ENCODE results near the gene CEP44. TPM values are rescaled to one million over a fixed set of nuclear protein-coding genes. Genes with fewer than 3 reads are reported as not detected.
"Not testable (repeated sequence)": the region's sequence is repeated elsewhere in the genome, so short reads cannot be mapped to it uniquely, and the experiment has no call there.

Gene CEP44
- polyA plus RNA-seq, 1 donor (not counting 4 experiments of a cell fraction or from before 2014, with no cell fraction given) = 8.0 TPM

DNA sequence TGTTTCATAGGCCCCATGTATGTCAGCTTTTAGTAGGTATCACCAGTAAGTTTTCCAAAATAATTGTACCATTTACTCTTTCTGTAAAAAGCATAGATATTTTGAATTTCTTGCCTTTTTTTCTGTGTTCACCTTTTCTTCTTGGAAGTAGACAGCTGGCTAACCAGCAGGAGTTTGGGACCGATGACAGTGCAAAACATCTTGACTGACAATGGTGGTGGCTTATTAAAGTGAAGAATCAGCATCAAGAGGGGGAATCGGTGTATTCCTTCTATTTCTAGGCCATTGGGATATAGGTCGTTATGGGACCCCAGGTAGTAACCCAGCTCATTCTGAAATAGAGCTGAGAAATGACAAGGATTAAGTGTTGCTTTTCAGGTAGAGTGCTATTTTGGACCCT lies 3.2 kb downstream of the CEP44 start:
- Histone ChIP-seq H3K27ac (ENCODE audit: control insufficient read depth, insufficient read depth, low read length) (no peak overlapping the region), H3K9me1 (ENCODE audit: control insufficient read depth, extremely low read depth, insufficient read depth, low read length) (no peaks in the 10 kb centered on the region), H3K9ac (ENCODE audit: control insufficient read depth, extremely low read depth, insufficient read depth, low read length) (no peak overlapping the region), H3K9me3 (ENCODE audit: control insufficient read depth, low read depth, low read length) (no peaks in the 10 kb centered on the region), H3K27me3 (ENCODE audit: control insufficient read depth, extremely low read depth, insufficient read depth, low read length) (no peaks in the 10 kb centered on the region), H3K36me3 (ENCODE audit: control insufficient read depth in 2 of 2, extremely low read depth in 1 of 2, insufficient read depth in 2 of 2, low read length in 2 of 2) (no peaks in the 10 kb centered on the region), H3K4me1 (ENCODE audit: control insufficient read depth, extremely low read depth, insufficient read depth, low read length) (peaks cover 16% of the 10 kb centered on the region), H4K20me1 (ENCODE audit: control insufficient read depth, extremely low read depth, insufficient read depth, low read length) (no peaks in the 10 kb centered on the region), H2AFZ (ENCODE audit: control insufficient read depth, low read length) (no peak overlapping the region), H3K79me2 (ENCODE audit: control insufficient read depth, insufficient read depth, low read length) (peaks cover 32% of the 10 kb centered on the region), H3K4me2 (ENCODE audit: control insufficient read depth, extremely low read depth, insufficient read depth, low read depth, low read length) (no peak overlapping the region), H3K4me3 (ENCODE audit: control insufficient read depth in 2 of 3, extremely low read depth in 1 of 3, insufficient read depth in 2 of 3, low read depth in 1 of 3, low read length in 3 of 3) (no peak overlapping the region)
- dilution Hi-C loops (cut with MboI; ENCODE audit: extremely low pct_ligation_motif_present, low sequenced_read_pairs) = no loop called here
- no peak for TF ChIP-seq EZH2 (IDR thresholded peaks at IDR 0.05; ENCODE audit: low read length)
- TF ChIP-seq, protein P1, sequence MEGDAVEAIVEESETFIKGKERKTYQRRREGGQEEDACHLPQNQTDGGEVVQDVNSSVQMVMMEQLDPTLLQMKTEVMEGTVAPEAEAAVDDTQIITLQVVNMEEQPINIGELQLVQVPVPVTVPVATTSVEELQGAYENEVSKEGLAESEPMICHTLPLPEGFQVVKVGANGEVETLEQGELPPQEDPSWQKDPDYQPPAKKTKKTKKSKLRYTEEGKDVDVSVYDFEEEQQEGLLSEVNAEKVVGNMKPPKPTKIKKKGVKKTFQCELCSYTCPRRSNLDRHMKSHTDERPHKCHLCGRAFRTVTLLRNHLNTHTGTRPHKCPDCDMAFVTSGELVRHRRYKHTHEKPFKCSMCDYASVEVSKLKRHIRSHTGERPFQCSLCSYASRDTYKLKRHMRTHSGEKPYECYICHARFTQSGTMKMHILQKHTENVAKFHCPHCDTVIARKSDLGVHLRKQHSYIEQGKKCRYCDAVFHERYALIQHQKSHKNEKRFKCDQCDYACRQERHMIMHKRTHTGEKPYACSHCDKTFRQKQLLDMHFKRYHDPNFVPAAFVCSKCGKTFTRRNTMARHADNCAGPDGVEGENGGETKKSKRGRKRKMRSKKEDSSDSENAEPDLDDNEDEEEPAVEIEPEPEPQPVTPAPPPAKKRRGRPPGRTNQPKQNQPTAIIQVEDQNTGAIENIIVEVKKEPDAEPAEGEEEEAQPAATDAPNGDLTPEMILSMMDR (optimal IDR thresholded peaks at IDR 0.05 in 1 of 3, IDR thresholded peaks at IDR 0.05 in 1 of 3, conservative IDR thresholded peaks at IDR 0.05 in 1 of 3; ENCODE audit: extremely low read depth in 1 of 3, insufficient read depth in 2 of 3, low read length in 3 of 3) = no peak
- DNase-seq (ENCODE audit: low read depth, low spot score) = no peak
- no peak for FAIRE-seq

DNA sequence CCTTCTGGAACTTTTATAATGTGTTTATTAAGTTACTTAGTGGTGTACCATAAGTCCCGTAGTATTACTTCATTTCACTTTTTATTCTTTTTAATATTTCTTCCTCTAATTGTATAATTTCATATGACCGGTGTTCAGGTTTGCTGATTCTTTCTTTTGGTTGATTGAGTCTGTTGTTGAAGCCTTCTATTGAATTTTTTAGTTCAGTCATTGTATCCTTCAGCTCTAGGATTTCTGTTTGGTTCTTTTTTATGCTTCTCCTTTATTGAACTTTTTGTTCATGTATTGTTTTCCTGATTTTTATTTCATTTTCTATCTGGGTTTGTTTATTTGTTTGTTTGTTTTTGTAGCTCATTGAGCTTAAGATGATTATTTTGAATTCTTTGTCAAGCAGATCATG lies 8.8 kb downstream of the CEP44 start:
- H3K27me3 ChIP-seq (ENCODE audit: control insufficient read depth, extremely low read depth, insufficient read depth, low read length) = no peaks in the 10 kb centered on the region
- dilution Hi-C loops (cut with MboI; ENCODE audit: extremely low pct_ligation_motif_present, low sequenced_read_pairs) = no loop called here
- no peak overlapping the region for H3K27ac ChIP-seq (ENCODE audit: control insufficient read depth, insufficient read depth, low read length)
- H3K4me1 ChIP-seq (ENCODE audit: control insufficient read depth, extremely low read depth, insufficient read depth, low read length) = no peaks in the 10 kb centered on the region
- H3K4me3 ChIP-seq (ENCODE audit: control insufficient read depth in 2 of 3, extremely low read depth in 1 of 3, insufficient read depth in 2 of 3, low read depth in 1 of 3, low read length in 3 of 3) = no peak overlapping the region
- H3K9me3 ChIP-seq (ENCODE audit: control insufficient read depth, low read depth, low read length) = peaks cover 3% of the 10 kb centered on the region
- no peak for DNase-seq (ENCODE audit: low read depth, low spot score)
- no peaks in the 10 kb centered on the region for H4K20me1 ChIP-seq (ENCODE audit: control insufficient read depth, extremely low read depth, insufficient read depth, low read length)
- peaks cover 15% of the 10 kb centered on the region for H3K79me2 ChIP-seq (ENCODE audit: control insufficient read depth, insufficient read depth, low read length)
- peaks cover 2 to 3% of the 10 kb centered on the region in 2 experiments for H3K36me3 ChIP-seq (ENCODE audit: control insufficient read depth in 2 of 2, extremely low read depth in 1 of 2, insufficient read depth in 2 of 2, low read length in 2 of 2)
- H3K9me1 ChIP-seq (ENCODE audit: control insufficient read depth, extremely low read depth, insufficient read depth, low read length) = no peaks in the 10 kb centered on the region
- FAIRE-seq = no peak
- H3K9ac ChIP-seq (ENCODE audit: control insufficient read depth, extremely low read depth, insufficient read depth, low read length) = no peak overlapping the region
- H2AFZ ChIP-seq (ENCODE audit: control insufficient read depth, low read length) = no peak overlapping the region
- no peak overlapping the region for H3K4me2 ChIP-seq (ENCODE audit: control insufficient read depth, extremely low read depth, insufficient read depth, low read depth, low read length)
- TF ChIP-seq, protein P1 (optimal IDR thresholded peaks at IDR 0.05 in 1 of 3, IDR thresholded peaks at IDR 0.05 in 1 of 3, conservative IDR thresholded peaks at IDR 0.05 in 1 of 3; ENCODE audit: extremely low read depth in 1 of 3, insufficient read depth in 2 of 3, low read length in 3 of 3) = no peak
- no peak for TF ChIP-seq EZH2 (IDR thresholded peaks at IDR 0.05; ENCODE audit: low read length)

DNA sequence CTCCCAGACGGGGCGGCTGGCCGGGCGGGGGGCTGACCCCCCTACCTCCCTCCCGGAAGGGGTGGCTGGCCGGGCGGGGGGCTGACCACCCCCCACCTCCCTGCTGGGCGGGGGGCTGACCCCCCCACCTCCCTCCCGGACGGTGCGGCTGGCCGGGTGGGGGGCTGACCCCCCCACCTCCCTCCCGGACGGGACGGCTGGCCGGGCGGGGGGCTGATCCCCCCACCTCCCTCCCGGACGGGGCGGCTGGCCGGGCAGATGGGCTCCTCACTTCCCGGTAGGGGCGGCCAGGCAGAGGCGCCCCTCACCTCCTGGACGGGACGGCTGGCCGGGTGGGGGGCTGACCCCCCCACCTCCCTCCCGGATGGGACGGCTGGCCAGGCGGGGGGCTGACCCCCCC lies 10.9 kb downstream of the CEP44 start:
- H3K4me1 ChIP-seq (ENCODE audit: control insufficient read depth, extremely low read depth, insufficient read depth, low read length); H3K27me3 ChIP-seq (ENCODE audit: control insufficient read depth, extremely low read depth, insufficient read depth, low read length); H2AFZ ChIP-seq (ENCODE audit: control insufficient read depth, low read length); H3K36me3 ChIP-seq (ENCODE audit: control insufficient read depth in 2 of 2, extremely low read depth in 1 of 2, insufficient read depth in 2 of 2, low read length in 2 of 2); H3K9me1 ChIP-seq (ENCODE audit: control insufficient read depth, extremely low read depth, insufficient read depth, low read length); H3K27ac ChIP-seq (ENCODE audit: control insufficient read depth, insufficient read depth, low read length); DNase-seq (ENCODE audit: low read depth, low spot score); H3K4me3 ChIP-seq (ENCODE audit: control insufficient read depth in 2 of 3, extremely low read depth in 1 of 3, insufficient read depth in 2 of 3, low read depth in 1 of 3, low read length in 3 of 3); FAIRE-seq; H3K9ac ChIP-seq (ENCODE audit: control insufficient read depth, extremely low read depth, insufficient read depth, low read length); H3K9me3 ChIP-seq (ENCODE audit: control insufficient read depth, low read depth, low read length); dilution Hi-C loops (cut with MboI; ENCODE audit: extremely low pct_ligation_motif_present, low sequenced_read_pairs); H4K20me1 ChIP-seq (ENCODE audit: control insufficient read depth, extremely low read depth, insufficient read depth, low read length); H3K4me2 ChIP-seq (ENCODE audit: control insufficient read depth, extremely low read depth, insufficient read depth, low read depth, low read length): not testable (repeated sequence)
- H3K79me2 ChIP-seq (ENCODE audit: control insufficient read depth, insufficient read depth, low read length) = peaks cover 11% of the 10 kb centered on the region

DNA sequence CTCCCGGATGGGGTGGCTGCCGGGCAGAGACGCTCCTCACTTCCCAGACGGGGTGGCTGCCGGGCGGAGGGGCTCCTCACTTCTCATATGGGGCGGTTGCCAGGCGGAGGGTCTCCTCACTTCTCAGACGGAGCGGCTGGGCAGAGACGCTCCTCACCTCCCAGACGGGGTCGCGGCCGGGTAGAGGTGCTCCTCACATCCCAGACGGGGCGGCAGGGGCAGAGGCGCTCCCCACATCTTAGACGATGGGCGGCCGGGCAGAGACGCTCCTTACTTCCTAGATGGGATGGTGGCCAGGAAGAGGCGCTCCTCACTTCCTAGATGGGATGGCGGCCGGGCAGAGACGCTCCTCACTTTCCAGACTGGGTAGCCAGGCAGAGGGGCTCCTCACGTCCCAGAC lies 11.4 kb downstream of the CEP44 start:
- dilution Hi-C loops (cut with MboI; ENCODE audit: extremely low pct_ligation_motif_present, low sequenced_read_pairs); H3K9me1 ChIP-seq (ENCODE audit: control insufficient read depth, extremely low read depth, insufficient read depth, low read length); H3K4me2 ChIP-seq (ENCODE audit: control insufficient read depth, extremely low read depth, insufficient read depth, low read depth, low read length); H3K9ac ChIP-seq (ENCODE audit: control insufficient read depth, extremely low read depth, insufficient read depth, low read length); DNase-seq (ENCODE audit: low read depth, low spot score); H3K9me3 ChIP-seq (ENCODE audit: control insufficient read depth, low read depth, low read length); H4K20me1 ChIP-seq (ENCODE audit: control insufficient read depth, extremely low read depth, insufficient read depth, low read length); H3K27me3 ChIP-seq (ENCODE audit: control insufficient read depth, extremely low read depth, insufficient read depth, low read length); H3K4me1 ChIP-seq (ENCODE audit: control insufficient read depth, extremely low read depth, insufficient read depth, low read length); H3K79me2 ChIP-seq (ENCODE audit: control insufficient read depth, insufficient read depth, low read length); H3K36me3 ChIP-seq (ENCODE audit: control insufficient read depth in 2 of 2, extremely low read depth in 1 of 2, insufficient read depth in 2 of 2, low read length in 2 of 2); H2AFZ ChIP-seq (ENCODE audit: control insufficient read depth, low read length); H3K27ac ChIP-seq (ENCODE audit: control insufficient read depth, insufficient read depth, low read length); FAIRE-seq; H3K4me3 ChIP-seq (ENCODE audit: control insufficient read depth in 2 of 3, extremely low read depth in 1 of 3, insufficient read depth in 2 of 3, low read depth in 1 of 3, low read length in 3 of 3): not testable (repeated sequence)
